GM12891 (cell line): Measurements from ENCODE around the gene POP5.

ENCODE experiments used
- PAX5 ChIP-seq: IDR thresholded peaks from 2 replicates; pipeline ENCODE4 v1.6.1; 2011; ENCODE audit warnings: low read length, moderate library complexity, mild to moderate bottlenecking; ENCODE audit not compliant: insufficient read depth, severe bottlenecking
- POLR2A ChIP-seq: IDR thresholded peaks from 2 replicates; pipeline ENCODE4 v1.6.1; 2011; ENCODE audit warnings: low read depth, low read length, control low read depth
- POLR2AphosphoS5 ChIP-seq: IDR thresholded peaks from 2 replicates; pipeline ENCODE4 v1.6.1; 2011; ENCODE audit warnings: low read depth, low read length, control low read depth
- POU2F2 ChIP-seq: IDR thresholded peaks from 2 replicates; pipeline ENCODE4 v1.6.1; 2011; ENCODE audit warnings: low read depth, mild to moderate bottlenecking, control low read depth, low read length, moderate library complexity
- SPI1 ChIP-seq: IDR thresholded peaks from 2 replicates; pipeline ENCODE4 v1.6.1; 2011; ENCODE audit warnings: low read depth, low read length, control low read depth
- TAF1 ChIP-seq: IDR thresholded peaks from 2 replicates; pipeline ENCODE4 v1.6.1; 2011; ENCODE audit warnings: low read depth, low read length, control low read depth

GRCh38 chr12:120562906-120563305, 18.3 kb downstream of the POP5 start:
- TF ChIP-seq POLR2AphosphoS5: no peak
- TF ChIP-seq POLR2A: no peak
- TF ChIP-seq TAF1: no peak
- no peak for TF ChIP-seq PAX5
- no peak for TF ChIP-seq POU2F2
- TF ChIP-seq SPI1: no peak
